ENCODE data around the gene MIS18BP1. TPM values are rescaled to one million over a fixed set of nuclear protein-coding genes. Genes with fewer than 3 reads are reported as not detected.

Gene MIS18BP1
- total RNA-seq, 3 donors from 2014 or later, result 46.7 to 64.4 (median 48.5) TPM

DNA sequence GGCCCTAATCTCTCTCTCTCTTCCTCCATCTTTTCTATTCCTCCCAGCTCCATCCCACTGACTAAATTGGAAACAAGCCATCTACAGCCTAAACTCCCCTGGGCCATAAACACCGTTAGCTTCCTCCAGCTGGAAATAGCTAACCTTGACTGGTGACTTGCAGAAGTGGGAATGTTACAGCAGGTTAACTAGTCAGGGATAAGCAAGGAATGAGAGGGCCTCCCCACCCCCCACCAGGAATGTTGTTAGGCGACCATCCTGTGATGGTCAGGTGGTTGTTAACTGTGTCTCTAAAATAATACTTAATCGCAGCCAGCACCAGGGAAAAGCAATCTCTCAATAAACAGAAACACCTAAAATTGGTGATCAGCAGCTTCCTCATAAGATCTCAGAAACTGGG is 40.8 kb downstream of the MIS18BP1 start:
- H3K27me3 ChIP-seq, result no peaks in the 10 kb centered on the region
- no peaks in the 10 kb centered on the region for H3K9me3 ChIP-seq
- TF ChIP-seq, protein P1, sequence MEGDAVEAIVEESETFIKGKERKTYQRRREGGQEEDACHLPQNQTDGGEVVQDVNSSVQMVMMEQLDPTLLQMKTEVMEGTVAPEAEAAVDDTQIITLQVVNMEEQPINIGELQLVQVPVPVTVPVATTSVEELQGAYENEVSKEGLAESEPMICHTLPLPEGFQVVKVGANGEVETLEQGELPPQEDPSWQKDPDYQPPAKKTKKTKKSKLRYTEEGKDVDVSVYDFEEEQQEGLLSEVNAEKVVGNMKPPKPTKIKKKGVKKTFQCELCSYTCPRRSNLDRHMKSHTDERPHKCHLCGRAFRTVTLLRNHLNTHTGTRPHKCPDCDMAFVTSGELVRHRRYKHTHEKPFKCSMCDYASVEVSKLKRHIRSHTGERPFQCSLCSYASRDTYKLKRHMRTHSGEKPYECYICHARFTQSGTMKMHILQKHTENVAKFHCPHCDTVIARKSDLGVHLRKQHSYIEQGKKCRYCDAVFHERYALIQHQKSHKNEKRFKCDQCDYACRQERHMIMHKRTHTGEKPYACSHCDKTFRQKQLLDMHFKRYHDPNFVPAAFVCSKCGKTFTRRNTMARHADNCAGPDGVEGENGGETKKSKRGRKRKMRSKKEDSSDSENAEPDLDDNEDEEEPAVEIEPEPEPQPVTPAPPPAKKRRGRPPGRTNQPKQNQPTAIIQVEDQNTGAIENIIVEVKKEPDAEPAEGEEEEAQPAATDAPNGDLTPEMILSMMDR (IDR thresholded peaks at IDR 0.05), result no peak
- no peak for TF ChIP-seq POLR2A (IDR thresholded peaks at IDR 0.05)
- no peak for TF ChIP-seq POLR2AphosphoS5 (IDR thresholded peaks at IDR 0.05)
- intact Hi-C loops (cut with DNase I; ENCODE audit: low total_unique reads), result no loop called here
- H3K36me3 ChIP-seq, result no peaks in the 10 kb centered on the region
- no peak overlapping the region for H3K27ac ChIP-seq
- DNase-seq (ENCODE audit: low spot score in 2 of 2), result no peak
- no peak overlapping the region for H3K4me3 ChIP-seq
- H3K4me1 ChIP-seq, result no peaks in the 10 kb centered on the region

DNA sequence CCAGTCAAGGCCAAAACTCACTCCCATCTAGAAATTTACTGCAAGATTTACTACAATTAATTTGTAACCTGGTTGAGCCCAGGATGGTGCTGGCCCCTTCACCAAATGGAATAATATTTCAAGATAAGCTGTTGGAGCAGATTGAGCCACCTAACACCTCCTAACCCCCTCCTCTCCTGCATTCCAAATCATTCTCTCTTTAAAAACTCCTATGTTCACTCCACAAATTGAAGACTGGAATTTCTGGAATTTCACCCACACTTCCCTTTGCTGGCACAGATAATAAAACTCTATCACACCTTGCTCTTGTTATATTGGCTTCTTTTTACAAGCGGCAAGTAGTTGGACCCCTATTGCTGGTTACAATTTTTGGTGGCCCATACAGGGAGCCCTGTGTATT is 41.7 kb downstream of the MIS18BP1 start:
- H3K4me1 ChIP-seq, result no peaks in the 10 kb centered on the region
- no peaks in the 10 kb centered on the region for H3K9me3 ChIP-seq
- H3K27ac ChIP-seq, result no peak overlapping the region
- intact Hi-C loops (cut with DNase I; ENCODE audit: low total_unique reads), result no loop called here
- TF ChIP-seq, protein P1 (IDR thresholded peaks at IDR 0.05), result no peak
- TF ChIP-seq POLR2A (IDR thresholded peaks at IDR 0.05) (no peak), POLR2AphosphoS5 (IDR thresholded peaks at IDR 0.05) (no peak)
- H3K36me3 ChIP-seq, result no peaks in the 10 kb centered on the region
- no peak for DNase-seq (ENCODE audit: low spot score in 2 of 2)
- no peak overlapping the region for H3K4me3 ChIP-seq
- H3K27me3 ChIP-seq, result no peaks in the 10 kb centered on the region

DNA sequence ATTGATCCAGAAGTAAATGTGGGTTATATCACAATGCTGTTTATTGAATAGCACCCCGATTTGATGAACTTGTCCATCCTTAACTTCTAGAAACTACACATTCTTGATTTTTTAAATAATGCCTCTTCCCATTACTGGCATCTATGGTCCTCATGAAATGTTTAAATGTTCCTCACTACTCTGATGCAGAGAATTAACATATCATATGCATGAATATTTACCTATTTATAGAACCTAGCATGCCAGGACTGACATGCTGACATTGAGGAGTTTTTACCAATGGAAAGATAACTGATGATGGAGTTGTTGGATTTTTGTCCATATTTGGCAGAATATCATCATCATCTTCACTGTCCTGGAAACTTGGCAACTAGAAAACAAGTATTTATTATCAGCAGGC is 42.8 kb downstream of the MIS18BP1 start:
- Histone ChIP-seq H3K36me3 (no peaks in the 10 kb centered on the region), H3K4me3 (no peak overlapping the region), H3K27ac (no peak overlapping the region), H3K27me3 (no peaks in the 10 kb centered on the region), H3K9me3 (no peaks in the 10 kb centered on the region), H3K4me1 (no peaks in the 10 kb centered on the region)
- TF ChIP-seq POLR2A (IDR thresholded peaks at IDR 0.05), result no peak
- TF ChIP-seq POLR2AphosphoS5 (IDR thresholded peaks at IDR 0.05), result no peak
- TF ChIP-seq, protein P1 (IDR thresholded peaks at IDR 0.05), result no peak
- DNase-seq (ENCODE audit: low spot score in 2 of 2), result no peak
- intact Hi-C loops (cut with DNase I; ENCODE audit: low total_unique reads), result no loop called here

DNA sequence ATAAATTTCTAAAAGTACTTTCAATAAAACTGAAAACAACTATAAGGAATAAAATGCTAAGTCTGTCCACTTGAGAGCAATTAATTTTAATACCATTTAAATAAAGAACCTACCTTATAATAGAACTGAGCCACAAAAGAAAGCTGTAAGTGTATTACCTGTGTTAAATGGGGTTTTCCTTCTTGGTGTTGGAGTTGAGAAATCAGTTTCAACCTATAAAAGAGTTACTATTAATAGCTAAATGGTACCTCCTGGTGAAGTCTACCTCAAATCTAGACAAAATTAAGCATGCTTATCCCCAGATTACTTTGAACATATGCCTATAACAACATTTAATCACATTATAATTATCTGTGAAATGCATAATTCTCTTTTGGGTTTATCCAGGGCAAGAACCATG is 48.8 kb downstream of the MIS18BP1 start:
- TF ChIP-seq POLR2A (IDR thresholded peaks at IDR 0.05) (no peak), POLR2AphosphoS5 (IDR thresholded peaks at IDR 0.05) (no peak)
- TF ChIP-seq, protein P1 (IDR thresholded peaks at IDR 0.05), result no peak
- Histone ChIP-seq H3K4me3 (no peak overlapping the region), H3K9me3 (no peaks in the 10 kb centered on the region), H3K27ac (no peak overlapping the region), H3K36me3 (no peaks in the 10 kb centered on the region), H3K27me3 (no peaks in the 10 kb centered on the region), H3K4me1 (no peaks in the 10 kb centered on the region)
- DNase-seq (ENCODE audit: low spot score in 2 of 2), result no peak
- intact Hi-C loops (cut with DNase I; ENCODE audit: low total_unique reads), result no loop called here

DNA sequence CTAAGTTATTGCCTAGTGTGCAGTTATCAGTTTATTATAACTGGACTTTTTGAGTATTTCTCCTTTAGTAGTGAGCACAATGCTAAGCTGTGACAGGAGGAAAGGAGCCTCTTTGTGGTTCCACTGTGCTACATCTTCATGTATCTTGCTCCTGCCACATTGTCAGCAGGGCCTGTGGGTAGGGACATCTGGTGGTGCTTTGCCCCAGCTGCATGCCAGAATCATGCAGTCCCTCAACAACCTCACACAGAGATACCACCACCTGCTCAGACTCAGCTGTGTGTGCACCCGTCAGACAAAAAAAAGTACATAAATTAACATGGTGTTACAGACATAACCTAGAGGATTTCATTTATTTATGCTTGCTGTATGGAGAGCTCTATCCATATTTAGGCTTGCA is 51.1 kb downstream of the MIS18BP1 start:
- no peaks in the 10 kb centered on the region for H3K4me1 ChIP-seq
- no peaks in the 10 kb centered on the region for H3K36me3 ChIP-seq
- H3K27me3 ChIP-seq, result no peaks in the 10 kb centered on the region
- no peaks in the 10 kb centered on the region for H3K9me3 ChIP-seq
- no peak overlapping the region for H3K4me3 ChIP-seq
- no peak for DNase-seq (ENCODE audit: low spot score in 2 of 2)
- intact Hi-C loops (cut with DNase I; ENCODE audit: low total_unique reads), result no loop called here
- TF ChIP-seq POLR2AphosphoS5 (IDR thresholded peaks at IDR 0.05) (no peak), POLR2A (IDR thresholded peaks at IDR 0.05) (no peak)
- TF ChIP-seq, protein P1 (IDR thresholded peaks at IDR 0.05), result no peak
- no peak overlapping the region for H3K27ac ChIP-seq
